T-helper 17 cell (primary cell): Measurements from ENCODE around the gene CFAP73. TPM values are rescaled to one million over a fixed set of nuclear protein-coding genes. Genes with fewer than 3 reads are reported as not detected.

Experiments
- ATAC-seq: fragments of 150-1000 bp; cut with Tn5 transposase; 2 replicates; pipeline ENCODE4 v1.10.0; 2021; ENCODE audit warnings: mild to moderate bottlenecking, moderate library complexity
- DNase-seq, 3 donors: peaks; one replicate each; pipeline versions ENCODE4 v3.0.0 to v3.0.0-alpha.2; 2020 to 2021
- H3K9me3 ChIP-seq: one replicate; pipeline ENCODE4 v1.7.0; 2013; ENCODE audit warnings: low read length, mild to moderate bottlenecking; ENCODE audit not compliant: control insufficient read depth, poor library complexity, severe bottlenecking
- H3K27ac Mint-ChIP-seq: one replicate; pipeline ENCODE4 v1.8.0; 2022; ENCODE audit warnings: mild to moderate bottlenecking, moderate library complexity, mixed read lengths
- H3K27me3 Mint-ChIP-seq: one replicate; pipeline ENCODE4 v1.8.0; 2022; ENCODE audit warnings: mixed read lengths
- H3K36me3 Mint-ChIP-seq: one replicate; pipeline ENCODE4 v1.8.0; 2022; ENCODE audit warnings: low read depth, mixed read lengths
- H3K4me1 Mint-ChIP-seq: one replicate; pipeline ENCODE4 v1.8.0; 2022; ENCODE audit warnings: mild to moderate bottlenecking, mixed read lengths
- H3K4me3 Mint-ChIP-seq: one replicate; pipeline ENCODE4 v1.8.0; 2022; ENCODE audit warnings: mild to moderate bottlenecking, moderate library complexity, mixed read lengths
- total RNA-seq, 4 donors: library from RNA in 2 of 4; stranded (reverse) in 2 of 4; gene quantifications; one replicate each; pipeline ENCODE4 v1.2.3 and lab custom pipeline; 2022 to 2026

The CFAP73 gene
- total RNA-seq, 2 donors from 2014 or later = not detected

GRCh38 chr12:113185180-113186032 lies 35.9 kb downstream of the CFAP73 start, which contains the start of the genes DDX54 and RITA1:
DDX54 (minus strand) TSS chr12:113185478; CDS start chr12:113185451, 27 bp downstream.
RITA1 (plus strand) TSS chr12:113185721; CDS start chr12:113186747, 1,026 bp downstream.
- no peaks in the 10 kb centered on the region for H3K9me3 ChIP-seq
- peak; percentile 72 to 77 (median 75) for DNase-seq
- H3K4me1 Mint-ChIP-seq = peaks cover 21% of the 10 kb centered on the region
- peak within 1 kb of the TSS; percentile 91 for H3K27ac Mint-ChIP-seq
- ATAC-seq = peak; percentile 71
- H3K36me3 Mint-ChIP-seq = peaks cover 3% of the 10 kb centered on the region
- peak within 1 kb of the TSS; percentile 91 for H3K4me3 Mint-ChIP-seq
- H3K27me3 Mint-ChIP-seq = no peaks in the 10 kb centered on the region

DNA sequence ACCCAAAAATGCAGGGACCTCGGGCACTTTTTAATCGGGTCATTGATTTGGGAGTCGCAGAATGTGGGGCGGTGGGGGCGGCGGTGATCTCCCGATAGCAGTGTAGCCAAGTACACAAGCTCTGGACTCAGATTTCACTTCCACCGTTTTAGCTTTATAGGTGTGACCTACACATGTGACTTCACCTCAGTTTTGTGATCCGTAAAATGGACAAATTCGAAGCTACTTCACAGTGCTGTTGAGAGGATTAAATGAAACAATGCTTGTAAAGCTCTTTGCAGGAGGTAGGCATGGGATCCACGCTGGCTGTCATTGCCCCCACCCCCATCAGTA lies 36.5 kb downstream of the CFAP73 start:
- ATAC-seq = no peak
- peak overlapping the region; percentile 91 for H3K4me3 Mint-ChIP-seq
- peaks cover 21% of the 10 kb centered on the region for H3K4me1 Mint-ChIP-seq

DNA sequence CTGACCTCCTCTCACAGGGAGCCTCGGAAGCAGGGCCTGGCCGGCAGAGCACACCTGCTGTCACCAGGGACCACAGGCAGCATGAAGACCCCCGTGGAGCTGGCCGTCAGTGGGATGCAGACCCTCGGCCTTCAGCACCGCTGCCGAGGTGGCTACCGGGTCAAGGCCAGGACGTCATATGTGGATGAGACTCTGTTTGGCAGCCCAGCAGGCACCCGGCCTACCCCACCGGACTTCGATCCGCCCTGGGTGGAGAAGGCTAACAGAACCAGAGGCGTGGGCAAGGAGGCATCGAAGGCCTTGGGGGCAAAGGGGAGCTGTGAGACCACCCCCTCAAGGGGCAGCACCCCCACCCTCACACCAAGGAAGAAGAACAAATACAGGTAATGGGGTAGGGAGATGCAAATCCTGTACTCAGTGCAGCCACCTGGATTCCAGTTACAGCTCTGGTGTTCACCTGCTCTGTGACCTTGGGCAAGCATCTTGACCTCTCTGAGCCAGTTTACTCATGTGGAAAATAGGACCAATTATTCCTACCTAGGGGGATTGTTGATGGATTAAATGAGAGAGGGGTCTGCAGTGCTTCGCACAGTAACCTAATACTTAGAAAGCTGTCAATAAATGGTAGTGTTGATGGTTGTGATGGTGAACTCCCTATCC lies 37.3 kb downstream of the CFAP73 start:
- DNase-seq = no peak
- Mint-ChIP-seq H3K4me3 (peak overlapping the region; percentile 91), H3K27me3 (no peaks in the 10 kb centered on the region), H3K27ac (peak overlapping the region; percentile 91), H3K36me3 (peaks cover 3% of the 10 kb centered on the region), H3K4me1 (peaks cover 21% of the 10 kb centered on the region)
- ATAC-seq = no peak
- H3K9me3 ChIP-seq = no peaks in the 10 kb centered on the region

More for the DNA sequence above, 36.5 kb downstream of the CFAP73 start:
- Mint-ChIP-seq H3K27me3 (no peaks in the 10 kb centered on the region), H3K36me3 (peaks cover 3% of the 10 kb centered on the region), H3K27ac (peak overlapping the region; percentile 91)
- H3K9me3 ChIP-seq = no peaks in the 10 kb centered on the region
- DNase-seq = no peak

DNA sequence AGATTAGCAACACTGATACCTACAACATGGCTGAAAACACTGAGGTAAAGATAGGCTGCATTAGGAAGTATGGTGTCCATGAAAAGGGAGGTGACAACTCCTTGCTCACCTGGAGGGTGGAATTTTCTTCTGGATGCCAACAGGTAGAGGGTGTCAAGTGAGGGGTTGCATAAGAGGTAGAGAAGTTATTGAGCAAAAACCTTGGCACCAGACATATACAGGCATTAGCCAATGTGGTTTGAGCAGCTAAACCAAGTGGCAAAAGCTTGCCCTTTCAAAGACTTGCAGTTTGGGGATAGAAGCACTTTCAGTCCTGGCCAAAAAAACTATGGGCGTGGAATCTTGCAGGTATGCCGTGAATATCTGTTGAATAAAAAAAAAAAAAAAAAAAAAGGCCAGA lies 39.8 kb downstream of the CFAP73 start:
- H3K4me3 Mint-ChIP-seq = no peak overlapping the region
- peaks cover 3% of the 10 kb centered on the region for H3K36me3 Mint-ChIP-seq
- H3K9me3 ChIP-seq = no peaks in the 10 kb centered on the region
- H3K27me3 Mint-ChIP-seq = no peaks in the 10 kb centered on the region
- DNase-seq (no peak), ATAC-seq (no peak)
- peaks cover 18% of the 10 kb centered on the region for H3K4me1 Mint-ChIP-seq
- H3K27ac Mint-ChIP-seq = no peak overlapping the region

GRCh38 chr12:113190761-113191160 lies 41.2 kb downstream of the CFAP73 start:
- H3K4me3 Mint-ChIP-seq = no peak overlapping the region
- H3K27me3 Mint-ChIP-seq = no peaks in the 10 kb centered on the region
- H3K4me1 Mint-ChIP-seq = peaks cover 21% of the 10 kb centered on the region
- H3K9me3 ChIP-seq = no peaks in the 10 kb centered on the region
- DNase-seq (no peak), ATAC-seq (no peak)
- H3K36me3 Mint-ChIP-seq = peaks cover 3% of the 10 kb centered on the region
- no peak overlapping the region for H3K27ac Mint-ChIP-seq

GRCh38 chr12:113191227-113191626 lies 41.7 kb downstream of the CFAP73 start:
- Mint-ChIP-seq H3K4me1 (peaks cover 20% of the 10 kb centered on the region), H3K27ac (no peak overlapping the region), H3K4me3 (no peak overlapping the region), H3K27me3 (no peaks in the 10 kb centered on the region), H3K36me3 (peaks cover 3% of the 10 kb centered on the region)
- ATAC-seq = no peak
- DNase-seq = no peak
- H3K9me3 ChIP-seq = no peaks in the 10 kb centered on the region

DNA sequence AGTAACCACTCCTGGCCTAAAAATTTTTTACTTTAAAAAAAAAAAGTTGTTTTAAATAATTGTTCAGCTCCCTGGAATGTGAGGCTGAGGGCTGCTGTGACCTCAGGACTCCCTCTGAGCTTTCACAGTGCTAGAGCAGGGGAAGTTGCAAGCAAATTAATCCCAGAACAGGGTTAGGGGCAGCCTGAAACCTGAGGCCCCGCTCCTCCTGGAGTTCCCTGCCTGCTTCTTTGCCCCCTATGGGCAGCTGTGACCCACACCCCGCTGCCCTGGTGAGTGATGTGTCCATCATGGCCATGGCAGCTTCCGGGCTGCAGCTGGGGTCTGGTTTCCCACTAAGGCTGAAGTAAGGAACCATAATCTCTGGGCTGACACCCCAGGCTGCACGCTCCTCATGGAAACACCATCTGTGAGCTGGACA lies 45.5 kb downstream of the CFAP73 start:
- H3K4me3 Mint-ChIP-seq = no peak overlapping the region
- no peaks in the 10 kb centered on the region for H3K27me3 Mint-ChIP-seq
- no peaks in the 10 kb centered on the region for H3K9me3 ChIP-seq
- no peaks in the 10 kb centered on the region for H3K36me3 Mint-ChIP-seq
- H3K27ac Mint-ChIP-seq = no peak overlapping the region
- DNase-seq (no peak), ATAC-seq (no peak)
- H3K4me1 Mint-ChIP-seq = peaks cover 10% of the 10 kb centered on the region

DNA sequence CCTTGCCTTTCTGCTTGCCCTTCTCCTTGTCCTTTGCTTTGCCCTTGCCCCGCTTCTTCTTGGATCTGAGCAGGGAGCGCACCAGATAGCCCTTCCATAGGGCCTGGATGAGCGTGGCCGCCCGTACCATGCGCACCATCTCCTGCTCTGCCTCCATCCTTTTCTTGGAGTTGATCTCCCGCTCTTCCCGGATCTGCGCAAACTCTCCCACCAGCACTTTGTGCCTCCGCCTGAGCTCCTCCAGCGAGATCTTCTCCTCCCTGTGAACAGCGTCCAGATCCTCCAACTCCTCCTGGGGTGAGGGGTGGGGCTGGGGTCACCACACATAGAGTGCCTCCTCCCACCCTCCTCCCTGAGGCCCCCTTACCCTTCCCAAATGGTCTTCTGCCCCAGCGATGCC lies 46.1 kb downstream of the CFAP73 start:
- no peak overlapping the region for H3K27ac Mint-ChIP-seq
- no peak for DNase-seq
- no peaks in the 10 kb centered on the region for H3K9me3 ChIP-seq
- ATAC-seq = no peak
- peaks cover 10% of the 10 kb centered on the region for H3K4me1 Mint-ChIP-seq
- H3K36me3 Mint-ChIP-seq = no peaks in the 10 kb centered on the region
- H3K27me3 Mint-ChIP-seq = no peaks in the 10 kb centered on the region
- H3K4me3 Mint-ChIP-seq = no peak overlapping the region

DNA sequence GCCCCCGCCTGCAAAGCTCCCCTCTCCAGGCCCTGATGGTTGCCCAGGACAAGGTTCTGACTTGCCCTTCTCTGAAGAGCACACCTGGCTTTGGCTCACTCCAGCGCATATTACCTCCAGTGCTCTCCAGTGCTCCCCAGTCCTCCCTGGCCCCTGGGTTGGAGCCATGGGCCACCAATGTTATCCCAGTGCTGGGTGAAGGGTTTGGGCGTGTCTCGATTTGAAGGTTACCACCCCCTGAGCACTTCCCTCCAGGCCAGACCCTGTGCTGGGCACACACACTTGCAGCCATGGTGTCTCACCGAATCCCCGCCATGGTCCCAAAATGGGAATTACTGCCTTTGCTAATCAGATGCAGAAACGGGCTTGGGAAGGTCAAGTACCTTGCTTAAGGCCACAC lies 47.1 kb downstream of the CFAP73 start:
- no peaks in the 10 kb centered on the region for H3K9me3 ChIP-seq
- ATAC-seq (no peak), DNase-seq (no peak)
- Mint-ChIP-seq H3K27me3 (no peaks in the 10 kb centered on the region), H3K4me1 (peaks cover 10% of the 10 kb centered on the region), H3K27ac (no peak overlapping the region), H3K36me3 (no peaks in the 10 kb centered on the region), H3K4me3 (no peak overlapping the region)

GRCh38 chr12:113196990-113197389 lies 47.5 kb downstream of the CFAP73 start:
- Mint-ChIP-seq H3K27ac (no peak overlapping the region), H3K4me1 (peaks cover 10% of the 10 kb centered on the region), H3K27me3 (no peaks in the 10 kb centered on the region), H3K4me3 (no peak overlapping the region), H3K36me3 (no peaks in the 10 kb centered on the region)
- DNase-seq (peak in 2 of 3 donors; percentile 25 to 42), ATAC-seq (peak; percentile 97)
- H3K9me3 ChIP-seq = no peaks in the 10 kb centered on the region

DNA sequence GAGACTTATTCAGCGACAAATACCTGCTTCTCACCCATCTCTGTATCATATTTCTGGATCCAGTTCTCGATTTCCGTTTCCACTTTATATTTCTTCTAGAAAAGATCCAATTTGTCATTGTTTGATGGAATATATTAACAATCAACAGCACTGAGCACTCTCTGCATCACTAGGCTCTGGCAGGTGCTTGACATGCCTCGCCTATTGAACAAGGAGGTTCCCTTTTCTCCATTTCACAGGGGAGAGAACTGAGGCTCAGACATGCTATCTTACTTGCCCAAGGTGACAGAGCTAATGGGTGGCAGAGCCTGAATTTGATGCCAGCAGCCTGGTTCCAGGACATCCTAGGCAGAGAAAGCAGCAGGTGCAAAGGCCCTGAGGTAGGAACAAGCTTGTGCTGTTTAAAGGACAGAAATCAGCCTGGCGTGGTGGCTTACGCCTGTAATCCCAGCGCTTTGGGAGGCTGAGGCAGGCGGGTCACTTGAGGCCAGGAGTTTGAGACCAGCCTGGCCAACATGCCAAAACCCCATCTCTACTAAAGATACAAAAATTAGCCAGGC lies 48.1 kb downstream of the CFAP73 start:
- H3K36me3 Mint-ChIP-seq = no peaks in the 10 kb centered on the region
- H3K9me3 ChIP-seq = no peaks in the 10 kb centered on the region
- no peaks in the 10 kb centered on the region for H3K27me3 Mint-ChIP-seq
- DNase-seq (no peak), ATAC-seq (no peak)
- H3K4me1 Mint-ChIP-seq = peaks cover 10% of the 10 kb centered on the region
- H3K4me3 Mint-ChIP-seq = no peak overlapping the region
- no peak overlapping the region for H3K27ac Mint-ChIP-seq

GRCh38 chr12:113198296-113198695 lies 48.8 kb downstream of the CFAP73 start:
- Mint-ChIP-seq H3K4me1 (peaks cover 10% of the 10 kb centered on the region), H3K4me3 (no peak overlapping the region), H3K27me3 (no peaks in the 10 kb centered on the region), H3K36me3 (no peaks in the 10 kb centered on the region), H3K27ac (peak overlapping the region; percentile 54)
- ATAC-seq (no peak), DNase-seq (no peak)
- H3K9me3 ChIP-seq = no peaks in the 10 kb centered on the region

- no peak for ATAC-seq
- DNase-seq = no peak
- Mint-ChIP-seq H3K4me1 (peaks cover 7% of the 10 kb centered on the region), H3K27me3 (no peaks in the 10 kb centered on the region), H3K36me3 (no peaks in the 10 kb centered on the region), H3K27ac (no peak overlapping the region), H3K4me3 (no peak overlapping the region)
- H3K9me3 ChIP-seq = no peaks in the 10 kb centered on the region
Measured at GRCh38 chr12:113200021-113200797, 50.7 kb downstream of the CFAP73 start.
